IMR-90 (cell line): Measurements from ENCODE around the gene RHOF. TPM values are rescaled to one million over a fixed set of nuclear protein-coding genes. Genes with fewer than 3 reads are reported as not detected.

Source experiments
- ATAC-seq: fragments of 200-7000 bp; cut with Tn5 transposase; 2 replicates; pipeline ENCODE4 v1.9.1; 2020; ENCODE audit warnings: low read depth, mild to moderate bottlenecking, moderate library complexity
- BruUV-seq: library from RNA; stranded (reverse); fragments of 400-500 nt; replicated peaks from 2 replicates; lab custom pipeline; 2021; lab: Mats Ljungman, UMichigan
- CTCF ChIA-PET: fragments of 300-600 bp; formaldehyde crosslinking; extraction: SDS; loops from one replicate; lab custom pipeline; 2021; ENCODE audit warnings: antibody characterized with exemption; lab: Yijun Ruan, JAX
- POLR2A ChIA-PET: fragments of 300-600 bp; sonication (Branson Sonifier 250); formaldehyde crosslinking; loops from one replicate; lab custom pipeline; 2022; ENCODE audit warnings: antibody characterized with exemption; ENCODE audit not compliant: unreplicated experiment; lab: Charles Lee
- DNase-seq: peaks from one replicate; pipeline ENCODE4 v3.0.0; 2013
- H2AFZ ChIP-seq: replicated peaks from 2 replicates; pipeline ENCODE3; 2013; ENCODE audit warnings: low read length, mild to moderate bottlenecking; ENCODE audit not compliant: poor library complexity
- H2AK5ac ChIP-seq: 2 replicates; pipeline ENCODE4 v1.6.1; 2013; ENCODE audit warnings: low read depth, low read length, inconsistent platforms
- H2AK9ac ChIP-seq: replicated peaks from 2 replicates; pipeline ENCODE3; 2013; ENCODE audit warnings: mild to moderate bottlenecking, low read depth, low read length, moderate library complexity; ENCODE audit not compliant: poor library complexity
- H2BK120ac ChIP-seq: 2 replicates; pipeline ENCODE4 v1.6.1; 2013; ENCODE audit warnings: low read depth, low read length, inconsistent platforms
- H2BK15ac ChIP-seq: 3 replicates; pipeline ENCODE4 v1.6.1; 2013; ENCODE audit warnings: low read depth, low read length, inconsistent platforms
- H2BK20ac ChIP-seq: 2 replicates; pipeline ENCODE4 v1.6.1; 2013; ENCODE audit warnings: low read depth, mild to moderate bottlenecking, inconsistent platforms, low read length, moderate library complexity
- H2BK5ac ChIP-seq: 2 replicates; pipeline ENCODE4 v1.6.1; 2013; ENCODE audit warnings: mild to moderate bottlenecking, low read depth, low read length, inconsistent platforms; ENCODE audit not compliant: poor library complexity, severe bottlenecking
- H3K14ac ChIP-seq: replicated peaks from 2 replicates; pipeline ENCODE4 v1.6.1; 2013; ENCODE audit warnings: low read depth, low read length, inconsistent platforms
- H3K18ac ChIP-seq: 2 replicates; pipeline ENCODE4 v1.6.1; 2013; ENCODE audit warnings: low read depth, low read length, control low read depth
- H3K23ac ChIP-seq: 2 replicates; pipeline ENCODE4 v1.6.1; 2013; ENCODE audit warnings: low read depth, low read length, inconsistent platforms
- H3K27ac ChIP-seq: 2 replicates; pipeline ENCODE4 v1.5.1; 2013; ENCODE audit warnings: mild to moderate bottlenecking, control low read depth, low read length; ENCODE audit not compliant: insufficient read depth
- H3K27me3 ChIP-seq: 2 replicates; pipeline ENCODE4 v1.6.1; 2013; ENCODE audit warnings: low read length; ENCODE audit not compliant: control insufficient read depth, insufficient read depth
- H3K36me3 ChIP-seq: 2 replicates; pipeline ENCODE4 v1.6.1; 2013; ENCODE audit warnings: low read length, mixed read lengths; ENCODE audit not compliant: control insufficient read depth, insufficient read depth
- H3K4ac ChIP-seq: 2 replicates; pipeline ENCODE4 v1.6.1; 2013; ENCODE audit warnings: low read depth, low read length, inconsistent platforms
- H3K4me1 ChIP-seq: 2 replicates; pipeline ENCODE4 v1.6.1; 2013; ENCODE audit warnings: low read length, mixed read lengths; ENCODE audit not compliant: control insufficient read depth, insufficient read depth
- H3K4me2 ChIP-seq: 2 replicates; pipeline ENCODE4 v1.6.1; 2013; ENCODE audit warnings: low read depth, mild to moderate bottlenecking, control low read depth, low read length, moderate library complexity
- H3K4me3 ChIP-seq: 2 replicates; pipeline ENCODE4 v1.5.1; 2013; ENCODE audit warnings: low read depth, mild to moderate bottlenecking, control low read depth, low read length, moderate library complexity; ENCODE audit not compliant: insufficient read depth
- H3K56ac ChIP-seq: 2 replicates; pipeline ENCODE4 v1.6.1; 2013; ENCODE audit warnings: low read length, inconsistent platforms; ENCODE audit not compliant: insufficient read depth; ENCODE audit errors: extremely low read depth
- H3K79me1 ChIP-seq, 2 experiments: 2 replicates each; pipeline ENCODE4 v1.6.1; 2013; ENCODE audit warnings: low read length in 2 of 2, inconsistent platforms in 1 of 2, low read depth in 1 of 2
- H3K9ac ChIP-seq: 2 replicates; pipeline ENCODE4 v1.6.1; 2013; ENCODE audit warnings: low read depth, low read length, control low read depth
- H3K9me1 ChIP-seq: 2 replicates; pipeline ENCODE4 v1.6.1; 2013; ENCODE audit warnings: low read length, inconsistent platforms; ENCODE audit not compliant: insufficient read depth
- H3K9me3 ChIP-seq: 2 replicates; pipeline ENCODE4 v1.6.1; 2013; ENCODE audit warnings: low read length; ENCODE audit not compliant: control insufficient read depth, insufficient read depth
- H4K20me1 ChIP-seq: 2 replicates; pipeline ENCODE4 v1.6.1; 2013; ENCODE audit warnings: low read length, inconsistent platforms; ENCODE audit not compliant: insufficient read depth
- H4K5ac ChIP-seq: 2 replicates; pipeline ENCODE4 v1.6.1; 2013; ENCODE audit warnings: mild to moderate bottlenecking, low read depth, low read length, control low read depth
- H4K8ac ChIP-seq, 2 experiments: 2 replicates each; pipeline ENCODE4 v1.6.1; 2013; ENCODE audit warnings: low read depth in 2 of 2, low read length in 2 of 2, control low read depth in 1 of 2, inconsistent platforms in 1 of 2
- H4K91ac ChIP-seq: 2 replicates; pipeline ENCODE4 v1.6.1; 2013; ENCODE audit warnings: low read depth, low read length, inconsistent platforms; ENCODE audit not compliant: insufficient read depth
- MAZ ChIP-seq: IDR thresholded peaks from 2 replicates; pipeline ENCODE4 v1.6.1; 2012; ENCODE audit warnings: low read depth, mild to moderate bottlenecking, low read length, improper control_type of control experiment, moderate library complexity, borderline replicate concordance
- WGBS, 2 experiments: methylation state at CpG; one replicate each; pipeline versions ENCODE4 v1.1.5 to v1.1.7; 2013; ENCODE audit warnings: missing lambda C conversion rate in 2 of 2; ENCODE audit not compliant: insufficient read length in 1 of 2; ENCODE audit errors: extremely low coverage in 2 of 2; 5-methylcytosine and 5-hydroxymethylcytosine counted together
- dilution Hi-C: fragments of 300-500 bp; cut with HindIII; formaldehyde crosslinking; loops from one replicate; pipeline ENCODE4 v1.14.3; 2018; ENCODE audit warnings: low sequenced_read_pairs; ENCODE audit not compliant: unreplicated experiment
- in situ Hi-C: fragments of 300-500 bp; cut with MboI; formaldehyde crosslinking; loops from 3 replicates; pipeline ENCODE4 v1.14.3; 2019; ENCODE audit warnings: low sequenced_read_pairs, inconsistent platforms, mixed read lengths
- intact Hi-C: fragments of 100-400 bp; cut with micrococcal nuclease; formaldehyde crosslinking; loops from 2 replicates; pipeline ENCODE4 v1.10.0; 2022
- polyA plus RNA-seq, 3 experiments: library from polyadenylated mRNA; depleted of rRNA; stranded (reverse); fragments of >200 nt; gene quantifications; 2 replicates each; pipeline ENCODE4 v1.2.3, GENCODE V29; 2012; ENCODE audit warnings: low replicate concordance in 1 of 3
- total RNA-seq: library from RNA; depleted of rRNA; stranded (reverse); fragments of >200 nt; gene quantifications from 2 replicates; pipeline ENCODE4 v1.2.3, GENCODE V29; 2012
- TF ChIP-seq, protein P1 (sequence below): conservative IDR thresholded peaks from 2 replicates; pipeline ENCODE4 v1.5.1; 2012; ENCODE audit warnings: mild to moderate bottlenecking, low read depth, low read length, improper control_type of control experiment

Gene RHOF
- total and polyA plus RNA-seq, 2 of the 4 experiments (the other 2 are of a cell fraction), result 3.0 to 5.1 TPM

DNA sequence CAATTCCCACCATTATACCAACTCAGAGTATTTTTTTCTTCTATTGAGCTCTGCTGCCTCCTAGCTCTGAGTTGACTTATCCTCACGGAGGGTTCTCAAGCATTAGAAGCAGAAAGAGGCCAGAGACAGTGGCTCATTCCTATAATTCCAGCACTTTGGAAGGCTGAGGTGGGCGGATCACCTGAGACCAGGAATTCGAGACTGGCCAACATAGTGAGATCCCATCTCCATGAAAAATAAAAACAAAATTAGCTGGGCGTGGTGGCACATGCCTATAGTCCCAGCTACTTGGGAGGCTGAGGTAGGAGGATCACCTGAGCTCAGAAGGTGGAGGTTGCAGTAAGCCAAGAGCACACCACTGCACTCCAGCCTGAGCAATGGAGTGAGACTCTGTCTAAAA lies 44.2 kb upstream of the RHOF start:
- H2AK9ac ChIP-seq, result no peak overlapping the region
- 80% methylated on average over 1 of the region's 4 CpGs; no CpG with 5 or more reads in 1 of the 2 experiments for WGBS, 2 experiments
- H3K23ac ChIP-seq, result no peak overlapping the region
- H2BK15ac ChIP-seq, result no peak overlapping the region
- CTCF ChIA-PET, result interaction anchor here (0.8 to 1.2 kb wide), 2 partner anchors 43 to 51 kb away, joined by 4 read pairs; partner anchors contain the start of gene PSMD9
- in situ Hi-C loops, result no loop called here
- no peak overlapping the region for H2BK120ac ChIP-seq
- no peaks in the 10 kb centered on the region for H4K20me1 ChIP-seq
- H4K5ac ChIP-seq, result no peak overlapping the region
- BruUV-seq, result no TSS peak
- dilution Hi-C loops, result no loop called here
- H2AFZ ChIP-seq, result no peak overlapping the region
- no peaks in the 10 kb centered on the region for H3K27me3 ChIP-seq
- no peak overlapping the region for H4K91ac ChIP-seq
- H2AK5ac ChIP-seq, result no peak overlapping the region
- no peak overlapping the region for H2BK5ac ChIP-seq
- DNase-seq (no peak), ATAC-seq (no peak)
- no peak overlapping the region for H3K27ac ChIP-seq
- H3K9me3 ChIP-seq, result no peaks in the 10 kb centered on the region
- H3K56ac ChIP-seq, result no peak overlapping the region
- H3K4me2 ChIP-seq, result no peak overlapping the region
- no peaks in the 10 kb centered on the region for H3K36me3 ChIP-seq
- intact Hi-C loops, result loop anchor here (2.0 to 5.0 kb wide), 2 partner anchors 35 to 51 kb away; partner anchors contain the start of gene PSMD9
- no peak overlapping the region for H3K18ac ChIP-seq
- no peak overlapping the region for H3K4ac ChIP-seq
- peaks cover 0 to 8% of the 10 kb centered on the region in 2 experiments; a peak in 2 of 4 replicates for H3K79me1 ChIP-seq
- H4K8ac ChIP-seq, result no peak overlapping the region
- no peak for TF ChIP-seq MAZ
- TF ChIP-seq, protein P1, sequence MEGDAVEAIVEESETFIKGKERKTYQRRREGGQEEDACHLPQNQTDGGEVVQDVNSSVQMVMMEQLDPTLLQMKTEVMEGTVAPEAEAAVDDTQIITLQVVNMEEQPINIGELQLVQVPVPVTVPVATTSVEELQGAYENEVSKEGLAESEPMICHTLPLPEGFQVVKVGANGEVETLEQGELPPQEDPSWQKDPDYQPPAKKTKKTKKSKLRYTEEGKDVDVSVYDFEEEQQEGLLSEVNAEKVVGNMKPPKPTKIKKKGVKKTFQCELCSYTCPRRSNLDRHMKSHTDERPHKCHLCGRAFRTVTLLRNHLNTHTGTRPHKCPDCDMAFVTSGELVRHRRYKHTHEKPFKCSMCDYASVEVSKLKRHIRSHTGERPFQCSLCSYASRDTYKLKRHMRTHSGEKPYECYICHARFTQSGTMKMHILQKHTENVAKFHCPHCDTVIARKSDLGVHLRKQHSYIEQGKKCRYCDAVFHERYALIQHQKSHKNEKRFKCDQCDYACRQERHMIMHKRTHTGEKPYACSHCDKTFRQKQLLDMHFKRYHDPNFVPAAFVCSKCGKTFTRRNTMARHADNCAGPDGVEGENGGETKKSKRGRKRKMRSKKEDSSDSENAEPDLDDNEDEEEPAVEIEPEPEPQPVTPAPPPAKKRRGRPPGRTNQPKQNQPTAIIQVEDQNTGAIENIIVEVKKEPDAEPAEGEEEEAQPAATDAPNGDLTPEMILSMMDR, result 0 out of 2 replicates have a peak, but pooled peaks have one; percentile 13
- POLR2A ChIA-PET, result no interaction called here
- H3K4me1 ChIP-seq, result no peaks in the 10 kb centered on the region
- H3K9ac ChIP-seq, result no peak overlapping the region
- no peak overlapping the region for H3K14ac ChIP-seq
- H3K9me1 ChIP-seq, result no peaks in the 10 kb centered on the region
- no peak overlapping the region for H2BK20ac ChIP-seq
- no peak overlapping the region for H3K4me3 ChIP-seq
